Diencephalon (tissue), 1 donor: ENCODE data around the gene SBF1. TPM values are rescaled to one million over a fixed set of nuclear protein-coding genes. Genes with fewer than 3 reads are reported as not detected.

ENCODE experiments used
- total RNA-seq: library from RNA; depleted of rRNA; stranded (reverse); fragments of >200 nt; gene quantifications from one replicate; pipeline ENCODE4 v1.2.3, GENCODE V29; 2014

The SBF1 gene
- 89.3 TPM for total RNA-seq

GRCh38 chr22:50474710-50475651 is at the start of gene SBF1:
TSS of gene SBF1 (minus strand) at chr22:50475035. CDS start at chr22:50474840, 195 bp downstream.

GRCh38 chr22:50507991-50508884 is 33.4 kb upstream of the SBF1 start, which contains the start of gene NCAPH2:
TSS of gene NCAPH2 (plus strand) at chr22:50508224. CDS start at chr22:50508338, 114 bp downstream.

GRCh38 chr22:50507421-50507990 is 32.7 kb upstream of the SBF1 start, which contains the start of gene LMF2:
TSS of gene LMF2 (minus strand) at chr22:50507702. CDS start at chr22:50507675, 27 bp downstream.

GRCh38 chr22:50486561-50487289 is 11.9 kb upstream of the SBF1 start, which contains the start of gene MIOX:
TSS of gene MIOX (plus strand) at chr22:50486859. CDS start at chr22:50486898, 39 bp downstream.

GRCh38 chr22:50481440-50482106 is 6.7 kb upstream of the SBF1 start, which contains the start of gene ADM2:
TSS of gene ADM2 (plus strand) at chr22:50481543. CDS start at chr22:50481848, 305 bp downstream.

Other genes with a start within 250 kb of the SBF1 start
- 34.4 TPM for gene TUBGCP6, start 230.0 kb downstream of the SBF1 start, total RNA-seq
- gene HDAC10, start 223.8 kb downstream of the SBF1 start, total RNA-seq, result 19.6 TPM
- gene MAPK12, start 213.4 kb downstream of the SBF1 start, total RNA-seq, result 11.8 TPM
- gene MAPK11, start 204.7 kb downstream of the SBF1 start, total RNA-seq, result 13.4 TPM
- 52.4 TPM for gene PLXNB2, start 167.4 kb downstream of the SBF1 start, total RNA-seq
- 24.2 TPM for gene DENND6B, start 148.0 kb downstream of the SBF1 start, total RNA-seq
- 62.1 TPM for gene PPP6R2, start 131.7 kb downstream of the SBF1 start, total RNA-seq
- gene ADM2, start 6.5 kb upstream of the SBF1 start, total RNA-seq, result not detected
- not detected for gene MIOX, start 11.8 kb upstream of the SBF1 start, total RNA-seq
- gene LMF2, start 32.7 kb upstream of the SBF1 start, total RNA-seq, result 16.6 TPM
- 44.5 TPM for gene NCAPH2, start 33.2 kb upstream of the SBF1 start, total RNA-seq
- 0.92 TPM for gene SCO2, start 50.6 kb upstream of the SBF1 start, total RNA-seq
- gene TYMP, start 55.0 kb upstream of the SBF1 start, total RNA-seq, result 4.6 TPM
- gene KLHDC7B, start 70.9 kb upstream of the SBF1 start, total RNA-seq, result not detected
- gene SYCE3, start 87.9 kb upstream of the SBF1 start, total RNA-seq, result not detected
- gene CPT1B, start 103.4 kb upstream of the SBF1 start, total RNA-seq, result 9.2 TPM
- 28.6 TPM for gene CHKB, start 107.8 kb upstream of the SBF1 start, total RNA-seq
- gene MAPK8IP2, start 125.8 kb upstream of the SBF1 start, total RNA-seq, result 76.6 TPM
- 6.9 TPM for gene ARSA, start 153.1 kb upstream of the SBF1 start, total RNA-seq
- 13.6 TPM for gene SHANK3, start 197.8 kb upstream of the SBF1 start, total RNA-seq